ENCODE results near the gene TRABD2A. TPM values are rescaled to one million over a fixed set of nuclear protein-coding genes. Genes with fewer than 3 reads are reported as not detected.

Gene TRABD2A
- total and polyA plus RNA-seq, 9 of the 15 experiments (the other 6 are each of a cell fraction or from before 2014, with no cell fraction given): 0.07 to 0.45 (median 0.25) TPM

DNA sequence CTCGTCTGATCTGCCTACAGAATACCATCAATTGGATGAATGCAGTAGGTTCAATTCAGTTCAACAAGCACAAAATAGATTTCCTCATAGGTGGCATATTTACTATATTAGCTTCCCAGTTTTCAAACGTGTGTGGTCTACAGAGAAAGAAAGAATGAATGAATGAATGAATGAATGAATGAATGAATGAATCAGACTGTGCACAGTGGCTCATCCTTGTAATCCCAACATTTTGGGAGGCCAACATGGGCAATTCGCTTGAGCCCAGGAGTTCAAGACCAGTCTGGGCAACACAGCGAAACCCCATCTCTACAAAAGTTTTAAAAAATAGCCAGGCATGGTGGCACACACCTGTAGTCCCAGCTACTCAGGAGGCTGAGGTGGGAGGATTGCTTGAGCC, 94.9 kb downstream of the TRABD2A start (continued):
- TF ChIP-seq, protein P1, sequence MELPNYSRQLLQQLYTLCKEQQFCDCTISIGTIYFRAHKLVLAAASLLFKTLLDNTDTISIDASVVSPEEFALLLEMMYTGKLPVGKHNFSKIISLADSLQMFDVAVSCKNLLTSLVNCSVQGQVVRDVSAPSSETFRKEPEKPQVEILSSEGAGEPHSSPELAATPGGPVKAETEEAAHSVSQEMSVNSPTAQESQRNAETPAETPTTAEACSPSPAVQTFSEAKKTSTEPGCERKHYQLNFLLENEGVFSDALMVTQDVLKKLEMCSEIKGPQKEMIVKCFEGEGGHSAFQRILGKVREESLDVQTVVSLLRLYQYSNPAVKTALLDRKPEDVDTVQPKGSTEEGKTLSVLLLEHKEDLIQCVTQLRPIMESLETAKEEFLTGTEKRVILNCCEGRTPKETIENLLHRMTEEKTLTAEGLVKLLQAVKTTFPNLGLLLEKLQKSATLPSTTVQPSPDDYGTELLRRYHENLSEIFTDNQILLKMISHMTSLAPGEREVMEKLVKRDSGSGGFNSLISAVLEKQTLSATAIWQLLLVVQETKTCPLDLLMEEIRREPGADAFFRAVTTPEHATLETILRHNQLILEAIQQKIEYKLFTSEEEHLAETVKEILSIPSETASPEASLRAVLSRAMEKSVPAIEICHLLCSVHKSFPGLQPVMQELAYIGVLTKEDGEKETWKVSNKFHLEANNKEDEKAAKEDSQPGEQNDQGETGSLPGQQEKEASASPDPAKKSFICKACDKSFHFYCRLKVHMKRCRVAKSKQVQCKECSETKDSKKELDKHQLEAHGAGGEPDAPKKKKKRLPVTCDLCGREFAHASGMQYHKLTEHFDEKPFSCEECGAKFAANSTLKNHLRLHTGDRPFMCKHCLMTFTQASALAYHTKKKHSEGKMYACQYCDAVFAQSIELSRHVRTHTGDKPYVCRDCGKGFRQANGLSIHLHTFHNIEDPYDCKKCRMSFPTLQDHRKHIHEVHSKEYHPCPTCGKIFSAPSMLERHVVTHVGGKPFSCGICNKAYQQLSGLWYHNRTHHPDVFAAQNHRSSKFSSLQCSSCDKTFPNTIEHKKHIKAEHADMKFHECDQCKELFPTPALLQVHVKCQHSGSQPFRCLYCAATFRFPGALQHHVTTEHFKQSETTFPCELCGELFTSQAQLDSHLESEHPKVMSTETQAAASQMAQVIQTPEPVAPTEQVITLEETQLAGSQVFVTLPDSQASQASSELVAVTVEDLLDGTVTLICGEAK (IDR thresholded peaks at IDR 0.05): no peak
- TF ChIP-seq, protein P1 (CRISPR knock-in tag; IDR thresholded peaks at IDR 0.05): no peak
